Right atrium auricular region (tissue), 2 donors: ENCODE results near the gene ITPK1. TPM values are rescaled to one million over a fixed set of nuclear protein-coding genes. Genes with fewer than 3 reads are reported as not detected.

Experiments
- DNase-seq: peaks from one replicate; pipeline ENCODE4 v3.0.0-alpha.2; 2019; ENCODE audit warnings: low spot score
- H3K27ac ChIP-seq, 2 donors: fragments of 200-600 bp; sonication (generic); 1 replicate in 1 of 2; 2 replicates in 1 of 2; pipeline ENCODE4 v1.5.1; 2016 to 2019
- H3K27me3 ChIP-seq, 2 donors: fragments of 200-600 bp; sonication (generic); one replicate each; pipeline versions ENCODE4 v1.5.1 to v1.6.0; 2017 to 2019
- H3K36me3 ChIP-seq: fragments of 200-600 bp; sonication (generic); one replicate; pipeline ENCODE4 v1.5.1; 2016
- H3K4me1 ChIP-seq, 2 donors: fragments of 200-600 bp; sonication (generic); one replicate each; pipeline versions ENCODE4 v1.5.1 to v1.6.0; 2017 to 2019
- H3K4me3 ChIP-seq, 2 donors: fragments of 200-600 bp; sonication (generic); 1 replicate in 1 of 2; 2 replicates in 1 of 2; pipeline ENCODE4 v1.5.1; 2017 to 2019; ENCODE audit warnings: mild to moderate bottlenecking in 1 of 2, moderate library complexity in 1 of 2
- H3K9me3 ChIP-seq, 2 donors: fragments of 200-600 bp; sonication (generic); one replicate each; pipeline ENCODE4 v1.5.1; 2019
- total RNA-seq, 2 donors: library from RNA; depleted of rRNA; stranded (reverse); fragments of >200 nt; gene quantifications; one replicate each; pipeline ENCODE4 v1.1.0, GENCODE V29; 2016
- TF ChIP-seq, protein P1 (sequence below), 2 donors: fragments of 200-600 bp; sonication (generic); IDR thresholded peaks; one replicate each; pipeline ENCODE4 v1.5.1; 2019; ENCODE audit warnings: antibody characterized with exemption in 2 of 2

The ITPK1 gene
- total RNA-seq, 2 donors from 2014 or later, result 58.3 to 76.0 TPM

DNA sequence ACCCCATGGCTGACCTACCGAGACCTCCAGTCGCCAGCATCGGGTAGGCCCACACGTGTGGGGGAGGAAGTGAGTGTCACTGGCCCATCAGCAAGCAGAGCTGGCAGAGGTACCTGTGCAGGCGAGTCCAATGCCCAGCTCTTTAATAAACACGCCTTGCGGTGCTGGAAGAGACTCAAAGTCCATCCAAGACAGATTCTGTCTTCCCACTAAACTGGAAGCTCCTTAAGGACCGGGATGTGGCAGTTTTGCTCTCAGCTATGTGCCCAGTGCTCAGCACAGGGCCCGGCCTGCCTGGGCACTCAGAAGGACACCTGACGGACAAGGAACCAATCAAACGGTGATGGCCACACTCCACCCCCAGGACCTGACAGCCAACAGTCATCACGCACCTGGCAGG is 65.0 kb downstream of the ITPK1 start:
- no peak overlapping the region for H3K4me3 ChIP-seq
- TF ChIP-seq, protein P1, sequence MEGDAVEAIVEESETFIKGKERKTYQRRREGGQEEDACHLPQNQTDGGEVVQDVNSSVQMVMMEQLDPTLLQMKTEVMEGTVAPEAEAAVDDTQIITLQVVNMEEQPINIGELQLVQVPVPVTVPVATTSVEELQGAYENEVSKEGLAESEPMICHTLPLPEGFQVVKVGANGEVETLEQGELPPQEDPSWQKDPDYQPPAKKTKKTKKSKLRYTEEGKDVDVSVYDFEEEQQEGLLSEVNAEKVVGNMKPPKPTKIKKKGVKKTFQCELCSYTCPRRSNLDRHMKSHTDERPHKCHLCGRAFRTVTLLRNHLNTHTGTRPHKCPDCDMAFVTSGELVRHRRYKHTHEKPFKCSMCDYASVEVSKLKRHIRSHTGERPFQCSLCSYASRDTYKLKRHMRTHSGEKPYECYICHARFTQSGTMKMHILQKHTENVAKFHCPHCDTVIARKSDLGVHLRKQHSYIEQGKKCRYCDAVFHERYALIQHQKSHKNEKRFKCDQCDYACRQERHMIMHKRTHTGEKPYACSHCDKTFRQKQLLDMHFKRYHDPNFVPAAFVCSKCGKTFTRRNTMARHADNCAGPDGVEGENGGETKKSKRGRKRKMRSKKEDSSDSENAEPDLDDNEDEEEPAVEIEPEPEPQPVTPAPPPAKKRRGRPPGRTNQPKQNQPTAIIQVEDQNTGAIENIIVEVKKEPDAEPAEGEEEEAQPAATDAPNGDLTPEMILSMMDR (IDR thresholded peaks at IDR 0.05), result no peak
- H3K9me3 ChIP-seq, result no peaks in the 10 kb centered on the region
- no peaks in the 10 kb centered on the region for H3K27me3 ChIP-seq
- DNase-seq, result no peak
- peaks cover 0 to 54% of the 10 kb centered on the region in 2 donors for H3K4me1 ChIP-seq
- no peaks in the 10 kb centered on the region for H3K36me3 ChIP-seq
- H3K27ac ChIP-seq, result peak overlapping the region in 1 of 2 donors; percentile 55

- Histone ChIP-seq H3K27me3 (no peaks in the 10 kb centered on the region), H3K9me3 (no peaks in the 10 kb centered on the region), H3K4me1 (peaks cover 0 to 54% of the 10 kb centered on the region in 2 donors), H3K4me3 (no peak overlapping the region), H3K36me3 (no peaks in the 10 kb centered on the region), H3K27ac (peak overlapping the region; percentile 37 to 55)
- no peak for DNase-seq
- TF ChIP-seq, protein P1 (IDR thresholded peaks at IDR 0.05), result no peak
These were observed 65.8 kb downstream of the ITPK1 start for GRCh38 chr14:93049867-93050331.

- Histone ChIP-seq H3K36me3 (no peaks in the 10 kb centered on the region), H3K27me3 (no peaks in the 10 kb centered on the region), H3K27ac (peak overlapping the region; percentile 37 to 55), H3K4me3 (no peak overlapping the region), H3K4me1 (peaks cover 0 to 59% of the 10 kb centered on the region in 2 donors), H3K9me3 (no peaks in the 10 kb centered on the region)
- no peak for DNase-seq
- TF ChIP-seq, protein P1 (IDR thresholded peaks at IDR 0.05), result no peak
These were observed 66.4 kb downstream of the ITPK1 start for GRCh38 chr14:93049315-93049714.

DNA sequence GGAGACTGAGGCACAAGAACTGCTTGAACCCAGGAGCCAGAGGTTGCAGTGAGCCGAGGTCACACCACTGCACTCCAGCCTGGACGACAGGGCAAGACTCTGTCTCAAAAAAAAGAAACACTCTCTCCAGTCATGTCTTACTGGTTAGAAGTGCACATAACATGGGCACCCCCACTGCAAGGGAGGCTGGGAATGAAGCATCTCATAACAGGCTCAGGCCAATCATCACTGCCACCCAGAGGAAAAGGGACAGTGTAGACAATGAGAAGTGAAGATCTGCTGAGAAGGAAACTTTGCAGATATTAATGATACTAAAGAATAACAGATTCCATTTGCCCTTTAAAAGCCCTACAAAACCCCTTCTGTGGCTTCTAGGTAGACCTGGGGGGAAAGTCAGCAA is 66.9 kb downstream of the ITPK1 start:
- Histone ChIP-seq H3K36me3 (no peaks in the 10 kb centered on the region), H3K4me3 (no peak overlapping the region), H3K27ac (peak overlapping the region; percentile 37 to 55), H3K27me3 (no peaks in the 10 kb centered on the region), H3K9me3 (no peaks in the 10 kb centered on the region), H3K4me1 (peaks cover 0 to 61% of the 10 kb centered on the region in 2 donors)
- DNase-seq, result no peak
- TF ChIP-seq, protein P1 (IDR thresholded peaks at IDR 0.05), result no peak

DNA sequence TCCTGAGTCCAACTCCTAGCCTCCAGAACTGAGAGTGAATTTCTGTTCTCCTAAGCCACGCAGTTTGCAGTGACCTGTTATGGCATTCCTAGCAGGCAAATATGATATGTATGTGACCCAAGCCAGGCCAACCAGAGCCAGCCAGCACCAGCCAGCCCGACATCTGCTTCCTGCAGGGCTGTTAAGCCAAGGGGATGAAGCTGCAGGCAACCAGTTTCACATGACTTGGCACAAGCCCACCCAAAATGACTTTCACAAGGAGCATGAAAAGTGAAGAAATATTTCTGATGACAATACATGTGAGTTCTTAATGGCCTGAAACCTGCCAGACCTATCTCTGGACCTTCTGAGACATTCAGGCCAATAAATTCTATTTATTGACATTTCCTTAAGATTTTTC is 68.1 kb downstream of the ITPK1 start:
- peak overlapping the region; percentile 77 to 94 for H3K27ac ChIP-seq
- no peak for DNase-seq

More for the DNA sequence above, 68.1 kb downstream of the ITPK1 start:
- TF ChIP-seq, protein P1 (IDR thresholded peaks at IDR 0.05), result no peak
- H3K4me1 ChIP-seq, result peaks cover 0 to 73% of the 10 kb centered on the region in 2 donors
- no peaks in the 10 kb centered on the region for H3K9me3 ChIP-seq
- H3K36me3 ChIP-seq, result no peaks in the 10 kb centered on the region
- H3K27me3 ChIP-seq, result no peaks in the 10 kb centered on the region
- no peak overlapping the region for H3K4me3 ChIP-seq
